ENCODE data around the gene CUL4A.
"Not testable (repeated sequence)": the region's sequence is repeated elsewhere in the genome, so short reads cannot be mapped to it uniquely, and the experiment has no call there.

The CUL4A gene

GRCh38 chr13:113209759-113210421, 477 bp downstream of the CUL4A start:
- peak; percentile 62 to 64 for DNase-seq

DNA sequence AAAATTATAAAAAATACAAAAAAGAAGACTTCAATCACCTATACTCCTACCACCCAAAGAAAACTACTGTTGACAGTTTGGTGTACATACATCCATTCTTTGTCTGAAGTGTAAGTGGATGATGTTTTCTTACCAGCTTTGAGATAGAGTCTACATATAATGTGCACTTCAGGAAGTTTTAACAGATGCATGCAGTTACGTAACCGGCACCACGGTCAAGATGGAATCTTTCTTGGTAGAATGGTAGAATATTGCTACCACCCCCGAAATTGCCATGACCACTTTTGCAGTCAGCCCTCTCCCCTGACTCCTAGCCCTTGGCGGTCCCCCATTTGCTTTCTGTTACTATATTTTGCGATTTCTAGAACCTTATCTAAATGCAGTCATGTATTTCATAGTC, 1.4 kb downstream of the CUL4A start:
- no peak for DNase-seq

GRCh38 chr13:113211774-113212173, 2.4 kb downstream of the CUL4A start:
- no peak for DNase-seq

- DNase-seq: no peak
Observed at GRCh38 chr13:113216254-113217048, 7.0 kb downstream of the CUL4A start.

DNA sequence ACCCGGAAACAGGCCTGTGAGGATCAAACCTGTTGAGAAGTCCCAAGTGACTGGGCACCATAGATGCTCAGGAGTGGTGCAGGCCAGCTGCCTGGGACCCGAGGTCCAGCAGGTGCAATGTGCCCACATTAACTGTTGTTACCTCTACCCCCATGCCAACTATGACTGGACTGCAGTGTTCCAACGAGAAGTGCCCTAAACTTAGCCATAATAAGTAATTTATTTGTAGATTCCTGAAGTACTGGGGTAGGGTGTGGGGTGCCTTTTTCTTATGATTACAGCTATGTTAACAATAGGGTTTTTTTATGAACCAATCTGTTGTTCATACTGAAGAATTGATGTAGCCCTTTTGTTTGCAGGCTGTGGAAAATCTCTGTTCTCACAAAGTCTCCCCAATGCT, 9.2 kb downstream of the CUL4A start:
- no peak for DNase-seq

DNA sequence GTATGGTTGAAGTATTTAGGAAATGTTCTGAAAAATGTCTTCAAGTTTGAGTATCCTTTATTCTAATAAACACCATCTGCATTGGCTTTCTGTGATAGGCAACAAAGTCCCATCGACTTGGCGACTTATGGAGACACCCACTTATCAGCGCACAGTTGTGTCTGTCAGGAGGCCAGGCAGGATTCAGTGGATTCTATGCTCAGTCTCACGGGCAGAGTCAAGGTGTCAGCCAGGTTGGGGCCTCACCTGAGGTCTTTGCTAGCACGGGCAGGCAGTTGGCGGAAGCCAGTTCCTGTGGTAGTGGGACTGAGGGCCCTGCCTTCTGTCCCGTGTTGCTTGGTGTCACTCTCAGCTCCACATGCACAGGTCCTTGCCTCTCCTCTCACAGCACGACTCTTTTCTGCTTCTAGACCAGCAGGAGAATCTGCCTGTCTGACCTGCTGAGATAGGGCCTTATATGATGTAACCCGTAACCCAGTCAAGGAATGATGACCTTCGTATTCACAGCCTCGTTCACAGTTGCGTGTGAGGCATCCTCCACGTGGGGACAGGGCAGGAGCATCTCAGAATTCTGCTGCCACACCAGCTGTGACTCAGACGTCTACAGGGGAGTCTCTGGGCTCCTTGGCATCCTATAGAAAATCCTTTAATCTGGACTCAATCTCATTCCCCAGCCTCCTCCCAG, 10.0 kb downstream of the CUL4A start:
- no peak for DNase-seq

DNA sequence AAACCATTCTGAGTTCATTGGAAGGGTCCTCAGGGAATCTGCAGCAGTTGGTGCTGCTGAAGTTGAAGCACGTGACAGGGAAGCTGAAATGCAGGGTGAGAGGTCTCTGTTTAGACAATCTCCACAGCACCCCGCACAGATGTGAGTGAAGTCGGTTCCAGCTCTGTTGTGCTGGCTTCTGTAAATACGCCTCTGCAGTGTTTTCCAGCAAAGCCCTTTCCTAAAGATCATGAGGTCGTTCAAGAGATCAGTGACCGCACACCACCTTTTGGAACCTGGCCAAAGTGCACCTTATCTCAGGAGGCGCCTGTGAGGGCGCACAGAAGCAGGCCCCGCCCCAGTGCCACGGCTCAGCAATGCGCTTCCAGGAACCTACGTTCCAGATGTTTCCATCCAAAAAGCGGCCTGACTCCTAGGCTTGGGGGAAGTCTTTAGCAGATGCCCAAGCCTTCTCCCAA, 10.8 kb downstream of the CUL4A start:
- no peak for DNase-seq

- DNase-seq: peak in 1 of 2 experiments; percentile 11
Observed at GRCh38 chr13:113220877-113221276, 11.5 kb downstream of the CUL4A start.

DNA sequence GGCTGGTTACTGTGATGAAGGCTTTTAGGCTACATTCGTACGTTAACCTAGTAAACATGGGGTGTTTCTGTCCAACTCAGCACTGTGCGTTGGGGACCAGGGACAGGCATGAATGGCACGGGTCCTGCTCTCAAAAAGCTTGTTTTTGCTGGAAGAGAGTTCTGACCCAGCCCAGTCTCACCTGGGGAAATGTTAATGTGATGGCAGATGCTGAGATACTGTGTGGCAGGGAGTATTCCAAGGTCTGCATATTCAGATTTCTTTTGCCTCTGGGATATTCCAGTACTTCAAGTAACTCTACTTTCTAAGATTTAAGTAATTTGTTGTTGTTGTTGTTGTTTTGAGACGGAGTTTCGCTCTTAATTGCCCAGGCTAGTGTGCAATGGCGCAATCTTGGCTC, 13.7 kb downstream of the CUL4A start:
- DNase-seq: no peak

- DNase-seq: no peak
Observed at GRCh38 chr13:113224486-113224885, 15.1 kb downstream of the CUL4A start.

DNA sequence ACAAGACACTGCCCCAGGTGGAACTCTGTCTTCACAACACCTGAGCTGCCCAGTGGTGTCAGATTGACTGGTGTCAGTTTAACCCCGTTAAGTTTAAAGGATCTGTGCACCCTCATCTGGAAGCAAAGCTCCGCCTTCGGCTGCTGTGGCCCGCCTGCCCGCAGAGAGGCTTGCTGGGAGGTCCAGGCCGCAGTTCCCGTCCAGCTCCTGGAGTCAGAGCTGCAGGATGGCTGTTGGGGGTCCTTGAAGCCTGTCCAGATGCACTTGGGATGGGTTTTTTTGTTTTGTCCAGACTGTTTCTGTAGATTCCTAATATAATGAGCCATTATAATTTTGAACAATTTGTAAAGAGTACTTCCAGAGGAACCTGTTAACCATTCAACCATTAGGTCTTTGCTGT, 16.1 kb downstream of the CUL4A start:
- no peak for DNase-seq

GRCh38 chr13:113226873-113227450, 17.5 kb downstream of the CUL4A start:
- DNase-seq: no peak

GRCh38 chr13:113229161-113229560, 19.7 kb downstream of the CUL4A start:
- DNase-seq: no peak

DNA sequence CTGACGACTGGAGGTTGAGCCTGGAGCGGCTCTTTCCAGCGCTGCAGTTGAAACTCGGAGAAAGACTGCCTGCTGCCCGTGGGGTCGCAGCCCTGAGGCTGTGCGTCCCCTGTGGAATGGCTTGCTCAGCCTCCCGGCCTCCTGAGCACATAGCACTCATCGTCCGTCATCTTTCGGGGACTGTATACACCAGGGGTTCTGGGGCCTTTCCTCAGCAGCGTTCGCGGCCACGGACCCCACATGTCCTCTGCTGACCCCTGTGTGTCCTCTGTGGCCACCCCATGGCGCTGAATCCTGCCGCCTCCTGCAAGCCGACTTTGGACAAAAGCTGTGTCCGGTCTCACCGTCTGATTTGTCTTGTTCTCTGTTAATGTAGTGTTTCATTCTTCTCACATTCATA, 20.4 kb downstream of the CUL4A start:
- DNase-seq: no peak

DNA sequence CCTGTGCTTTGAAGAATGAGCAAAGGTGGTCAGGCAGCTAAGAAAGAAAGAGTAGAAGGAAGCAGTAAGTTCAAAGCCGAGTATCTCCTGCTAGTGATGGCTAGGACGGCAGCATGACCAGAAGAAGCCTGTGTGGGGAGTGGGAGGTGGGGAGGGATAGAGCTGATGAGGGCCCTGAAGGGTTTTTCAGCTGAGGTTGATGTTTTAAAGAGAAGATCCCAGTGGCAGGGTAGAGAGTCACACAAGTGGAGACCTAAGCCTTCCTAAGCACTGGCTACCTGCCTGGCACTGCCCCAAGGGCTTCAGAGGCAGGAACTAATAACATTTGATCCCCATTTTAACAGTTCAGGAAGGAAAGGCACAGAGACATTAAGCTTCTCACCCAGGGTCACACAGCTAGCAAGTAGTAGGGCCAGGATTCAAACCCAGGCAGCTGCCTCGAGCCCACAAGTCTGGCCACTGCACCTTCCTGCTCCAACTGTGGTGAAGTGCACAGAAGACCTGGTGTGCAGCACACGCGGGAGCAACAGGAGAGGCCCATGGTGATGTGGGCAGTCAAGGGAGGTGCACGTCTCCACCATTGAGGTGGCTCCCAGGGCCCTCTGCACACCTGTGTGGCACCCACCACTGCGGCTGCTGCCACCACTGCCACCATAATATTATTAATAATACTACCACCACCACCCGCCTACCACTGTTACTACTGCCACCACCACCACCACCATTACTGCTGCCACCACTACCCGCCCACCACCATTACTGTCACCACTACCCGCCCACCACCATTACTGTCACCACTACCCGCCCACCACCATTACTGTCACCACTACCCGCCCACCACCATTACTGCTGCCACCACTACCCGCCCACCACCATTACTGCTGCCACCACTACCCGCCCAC, 22.1 kb downstream of the CUL4A start:
- DNase-seq: peak; percentile 37 to 43

GRCh38 chr13:113232208-113233003, 23.0 kb downstream of the CUL4A start:
- no peak for DNase-seq

DNA sequence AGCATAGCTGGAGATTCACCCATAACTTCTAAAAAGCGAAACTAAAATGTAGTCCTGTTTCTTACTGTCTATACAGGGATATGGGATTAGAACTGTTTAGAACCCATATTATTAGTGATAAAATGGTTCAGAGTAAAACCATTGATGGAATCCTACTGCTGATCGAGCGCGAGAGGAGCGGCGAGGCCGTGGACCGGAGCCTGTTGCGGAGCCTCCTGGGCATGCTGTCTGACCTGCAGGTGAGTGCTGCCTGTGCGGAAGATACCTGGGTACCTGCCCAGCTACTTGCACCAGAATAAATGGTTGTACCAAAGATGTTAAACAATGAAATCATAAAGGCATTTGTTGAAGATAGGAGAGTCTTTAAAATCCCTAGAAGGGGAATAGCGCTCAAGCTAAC, 23.7 kb downstream of the CUL4A start:
- DNase-seq: no peak

DNA sequence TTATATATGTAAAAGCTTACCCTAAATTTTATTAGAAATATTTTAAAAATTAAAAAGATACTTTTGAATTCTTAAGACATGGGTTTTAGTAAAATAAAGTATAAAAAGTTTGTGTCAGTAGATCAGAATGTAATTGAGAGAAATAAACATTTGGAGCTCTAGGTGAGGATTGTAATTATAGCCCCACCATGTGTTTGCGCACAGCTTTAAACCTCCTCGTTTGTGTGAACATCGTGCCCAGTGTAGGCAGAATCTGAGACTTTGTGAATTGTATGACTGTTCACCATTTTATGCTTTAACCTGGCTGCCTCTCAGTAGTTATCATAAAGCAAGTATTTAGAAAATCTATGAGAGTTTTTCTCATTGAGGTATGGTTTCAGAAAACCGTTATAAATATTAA, 29.1 kb downstream of the CUL4A start:
- no peak for DNase-seq

DNA sequence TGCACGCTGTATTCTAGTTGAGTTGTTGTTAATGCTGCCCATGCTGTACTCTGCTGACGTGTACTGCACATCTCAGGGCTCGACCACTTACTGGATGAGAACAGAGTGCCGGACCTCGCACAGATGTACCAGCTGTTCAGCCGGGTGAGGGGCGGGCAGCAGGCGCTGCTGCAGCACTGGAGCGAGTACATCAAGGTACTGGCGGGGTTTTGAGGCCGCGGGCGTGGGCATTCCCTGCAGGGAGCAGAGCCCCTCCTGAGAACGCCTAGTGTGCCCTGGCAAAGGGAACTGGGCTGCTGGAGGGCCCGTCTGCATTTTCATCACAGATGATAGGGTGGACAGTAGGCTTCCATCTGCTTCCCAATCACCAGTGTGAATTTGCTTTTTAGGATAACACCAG, 29.9 kb downstream of the CUL4A start:
- no peak for DNase-seq

DNA sequence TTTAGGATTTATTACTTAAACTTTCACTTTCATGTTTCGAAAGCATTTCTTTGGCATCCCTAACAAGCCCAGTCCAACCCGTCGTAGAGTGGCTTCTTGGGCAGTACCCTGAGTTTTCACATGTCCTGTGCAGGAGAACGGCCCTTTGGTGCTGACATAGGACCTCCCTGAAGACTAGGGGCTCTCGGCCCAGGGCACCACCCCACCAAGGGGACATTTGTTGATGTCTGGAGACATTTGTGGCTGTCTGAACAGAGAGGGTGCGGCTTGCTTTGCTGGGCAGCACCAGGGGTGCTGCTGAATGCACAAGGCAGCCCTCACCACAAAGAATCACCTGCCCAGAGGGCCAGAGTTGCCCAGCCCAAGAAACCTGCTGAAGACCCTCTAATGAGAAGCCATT, 30.6 kb downstream of the CUL4A start:
- no peak for DNase-seq

GRCh38 chr13:113241623-113242022, 32.2 kb downstream of the CUL4A start:
- not testable (repeated sequence) for DNase-seq

- DNase-seq: no peak
Observed at GRCh38 chr13:113243847-113244246, 34.4 kb downstream of the CUL4A start.

Measured in activated CD4-positive, alpha-beta T cell treated with anti-CD3 and anti-CD28 coated beads, Interleukin-2, amount 50 U/mL, for 4 hours (primary cell).